ENCODE data around the gene HSPH1.

DNA sequence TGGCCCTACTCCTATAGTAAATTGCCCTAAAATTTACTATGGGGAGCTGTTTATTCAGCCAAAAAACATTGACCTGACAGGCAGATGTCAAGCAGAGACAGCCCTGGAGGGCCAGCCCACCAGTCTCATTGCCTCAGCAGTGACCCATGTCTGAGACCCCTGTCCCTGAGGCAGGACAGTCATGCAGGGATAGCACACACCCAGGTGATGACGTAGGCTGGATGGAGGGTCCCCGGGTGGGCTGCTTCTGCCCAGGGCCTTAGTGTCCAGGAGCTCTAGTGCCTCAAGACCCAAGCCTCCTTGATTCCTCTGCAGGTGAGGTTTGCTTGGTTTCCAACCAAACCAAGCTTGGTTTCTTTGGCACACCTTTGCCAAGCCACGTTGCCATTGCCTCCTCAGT, 72.1 kb downstream of the HSPH1 start:
- TF ChIP-seq REST (IDR thresholded peaks at IDR 0.05) (no peak), JUND (IDR thresholded peaks at IDR 0.05) (no peak), HNF4A (conservative IDR thresholded peaks at IDR 0.05) (no peak), MAX (IDR thresholded peaks at IDR 0.05) (no peak), GABPA (IDR thresholded peaks at IDR 0.05 in 1 of 2, conservative IDR thresholded peaks at IDR 0.05 in 1 of 2) (no peak), FOXA1 (IDR thresholded peaks at IDR 0.05) (no peak), NR2F2 (IDR thresholded peaks at IDR 0.05) (no peak), ZBTB33 (IDR thresholded peaks at IDR 0.05) (no peak), SP1 (IDR thresholded peaks at IDR 0.05) (no peak), RAD21 (IDR thresholded peaks at IDR 0.05) (no peak), TAF1 (conservative IDR thresholded peaks at IDR 0.05) (no peak), YY1 (IDR thresholded peaks at IDR 0.05) (no peak)
- TF ChIP-seq, protein P1, sequence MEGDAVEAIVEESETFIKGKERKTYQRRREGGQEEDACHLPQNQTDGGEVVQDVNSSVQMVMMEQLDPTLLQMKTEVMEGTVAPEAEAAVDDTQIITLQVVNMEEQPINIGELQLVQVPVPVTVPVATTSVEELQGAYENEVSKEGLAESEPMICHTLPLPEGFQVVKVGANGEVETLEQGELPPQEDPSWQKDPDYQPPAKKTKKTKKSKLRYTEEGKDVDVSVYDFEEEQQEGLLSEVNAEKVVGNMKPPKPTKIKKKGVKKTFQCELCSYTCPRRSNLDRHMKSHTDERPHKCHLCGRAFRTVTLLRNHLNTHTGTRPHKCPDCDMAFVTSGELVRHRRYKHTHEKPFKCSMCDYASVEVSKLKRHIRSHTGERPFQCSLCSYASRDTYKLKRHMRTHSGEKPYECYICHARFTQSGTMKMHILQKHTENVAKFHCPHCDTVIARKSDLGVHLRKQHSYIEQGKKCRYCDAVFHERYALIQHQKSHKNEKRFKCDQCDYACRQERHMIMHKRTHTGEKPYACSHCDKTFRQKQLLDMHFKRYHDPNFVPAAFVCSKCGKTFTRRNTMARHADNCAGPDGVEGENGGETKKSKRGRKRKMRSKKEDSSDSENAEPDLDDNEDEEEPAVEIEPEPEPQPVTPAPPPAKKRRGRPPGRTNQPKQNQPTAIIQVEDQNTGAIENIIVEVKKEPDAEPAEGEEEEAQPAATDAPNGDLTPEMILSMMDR (IDR thresholded peaks at IDR 0.05; ENCODE audit: low read depth, low read length, missing input control): no peak
